Activated T-helper 1 cell treated with anti-CD3 and anti-CD28 coated beads, Interleukin-2, amount 50 U/mL, for 16 hours (primary cell): Measurements from ENCODE around the gene ANKRD63.

Experiments used
- DNase-seq, 2 donors: peaks; one replicate each; pipeline ENCODE4 v3.0.0-alpha.2; 2020; ENCODE audit warnings: low read depth in 1 of 2, low spot score in 1 of 2

ANKRD63 gene

DNA sequence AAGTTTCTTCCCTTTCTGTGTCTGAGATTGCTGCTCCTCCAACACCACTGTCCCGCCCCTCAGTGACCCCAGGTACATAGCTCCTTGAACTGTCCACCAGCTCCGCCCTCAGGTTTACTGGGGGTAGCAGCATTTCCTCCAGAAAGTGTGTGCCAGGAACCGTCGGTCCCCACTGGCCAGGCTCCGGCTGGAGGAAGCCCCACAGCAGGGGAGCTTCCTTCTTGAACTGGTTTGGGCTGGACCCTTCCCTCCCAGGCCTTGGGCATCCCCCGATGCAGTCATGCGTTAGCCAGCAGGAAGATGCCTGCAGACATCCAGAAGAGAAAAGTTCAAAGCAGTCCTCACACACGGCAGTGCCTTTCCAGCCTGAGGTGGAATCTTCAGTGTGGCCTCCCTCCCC lies 24.3 kb downstream of the ANKRD63 start:
- no peak for DNase-seq

DNA sequence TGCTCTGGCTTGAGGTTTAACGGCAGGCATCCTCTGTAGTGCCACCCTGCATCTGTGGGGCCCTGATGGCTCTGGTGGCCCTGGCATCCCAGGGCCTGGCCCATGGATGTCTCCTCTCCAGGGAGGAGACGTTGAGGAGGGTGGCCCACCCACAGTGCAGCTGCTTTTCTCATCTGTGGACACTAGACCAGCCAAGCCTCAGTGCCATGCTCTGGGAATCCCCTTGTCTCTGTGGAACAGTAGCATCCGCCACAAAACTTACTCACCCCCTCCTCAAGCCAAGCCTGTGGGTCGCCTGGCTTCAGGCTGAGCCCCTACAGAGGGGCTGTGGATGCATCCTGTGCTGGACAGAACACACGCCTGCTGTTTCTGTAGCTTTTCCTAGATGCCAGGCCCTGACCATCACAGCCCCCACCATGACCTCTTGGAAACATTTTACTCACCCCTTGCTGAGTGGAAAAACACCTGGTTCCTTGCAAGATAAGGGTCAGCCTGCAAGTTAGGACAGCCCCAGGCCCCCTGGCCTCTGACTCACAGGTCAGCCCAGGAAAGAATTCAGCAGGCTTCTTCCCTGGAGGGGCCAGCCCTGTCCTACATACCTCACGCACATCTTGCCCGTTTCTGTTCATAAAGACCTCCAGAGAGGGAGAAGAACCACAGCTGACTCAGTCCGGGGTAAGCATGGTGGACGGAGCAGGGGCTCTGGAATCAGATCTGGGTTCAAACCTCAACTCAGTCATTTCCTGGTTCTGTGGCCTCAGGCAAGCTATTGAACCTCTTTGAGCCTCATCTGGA lies 25.0 kb downstream of the ANKRD63 start:
- DNase-seq, result no peak

DNA sequence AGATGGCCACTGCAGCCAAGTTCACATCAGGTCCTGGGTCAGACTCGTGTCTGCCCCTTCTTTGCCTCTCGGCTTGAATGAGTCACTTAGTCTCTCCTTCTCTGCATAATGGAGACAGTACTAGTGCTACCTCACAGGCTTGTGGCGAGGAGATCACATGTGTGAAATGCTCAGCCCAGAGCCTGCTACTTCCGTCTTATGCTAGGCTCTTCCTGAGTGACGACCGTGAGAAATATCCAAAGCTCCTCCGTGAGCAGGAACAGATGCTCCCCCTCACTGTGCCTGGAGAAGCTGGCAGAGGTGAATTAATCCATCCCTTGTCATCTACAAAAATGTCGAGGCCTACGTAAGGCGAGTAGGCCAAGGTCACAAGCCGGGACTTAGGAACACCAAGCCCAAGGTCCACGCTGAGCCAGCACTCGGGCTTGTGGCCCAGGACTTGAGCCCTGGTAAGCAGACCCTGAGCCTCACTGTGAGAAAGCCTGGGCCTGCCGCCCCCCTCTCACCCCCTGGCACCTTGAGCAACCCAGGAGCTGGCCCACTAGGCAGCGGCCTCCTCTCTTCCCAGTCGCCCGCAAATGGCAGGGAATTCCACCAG lies 26.1 kb downstream of the ANKRD63 start:
- DNase-seq, result no peak

DNA sequence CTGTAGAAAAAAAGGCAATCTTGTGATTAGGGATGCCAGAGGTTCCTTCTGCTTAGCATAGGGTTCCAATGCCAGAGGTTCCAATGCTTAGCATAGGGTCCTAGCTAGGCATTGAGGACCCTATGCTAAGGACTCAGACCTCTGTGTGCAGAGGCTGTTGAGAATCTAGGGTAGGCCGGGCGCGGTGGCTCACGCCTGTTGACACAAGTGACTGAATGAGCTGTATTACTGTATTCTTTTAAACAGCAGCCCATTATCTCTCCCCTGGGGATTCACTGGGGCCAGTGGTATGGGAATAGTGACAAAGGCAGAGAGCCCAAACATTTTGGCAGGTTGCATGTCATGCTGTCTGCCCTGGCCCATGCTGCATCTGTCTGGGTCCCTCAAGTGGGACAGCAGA lies 27.8 kb downstream of the ANKRD63 start:
- DNase-seq, result no peak

DNA sequence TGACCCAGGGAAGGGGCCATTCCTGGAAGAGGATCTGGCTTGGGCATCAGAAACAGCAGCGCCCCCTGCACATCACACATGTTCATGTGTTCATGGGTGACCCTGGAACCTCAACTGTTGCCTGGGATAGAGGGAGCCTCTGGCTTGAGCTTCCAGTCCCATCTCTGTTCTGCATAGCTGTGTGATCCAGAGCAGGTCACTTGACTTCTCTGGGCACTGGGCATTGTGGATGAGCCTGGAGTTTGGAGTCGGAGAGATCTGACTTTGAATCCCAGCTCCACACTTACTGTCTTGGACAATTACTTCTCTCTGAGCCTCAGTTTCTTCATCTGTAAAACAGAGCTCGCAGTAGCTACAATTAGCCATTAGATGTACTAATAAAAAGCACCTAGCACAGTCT lies 28.4 kb downstream of the ANKRD63 start:
- DNase-seq, result no peak

DNA sequence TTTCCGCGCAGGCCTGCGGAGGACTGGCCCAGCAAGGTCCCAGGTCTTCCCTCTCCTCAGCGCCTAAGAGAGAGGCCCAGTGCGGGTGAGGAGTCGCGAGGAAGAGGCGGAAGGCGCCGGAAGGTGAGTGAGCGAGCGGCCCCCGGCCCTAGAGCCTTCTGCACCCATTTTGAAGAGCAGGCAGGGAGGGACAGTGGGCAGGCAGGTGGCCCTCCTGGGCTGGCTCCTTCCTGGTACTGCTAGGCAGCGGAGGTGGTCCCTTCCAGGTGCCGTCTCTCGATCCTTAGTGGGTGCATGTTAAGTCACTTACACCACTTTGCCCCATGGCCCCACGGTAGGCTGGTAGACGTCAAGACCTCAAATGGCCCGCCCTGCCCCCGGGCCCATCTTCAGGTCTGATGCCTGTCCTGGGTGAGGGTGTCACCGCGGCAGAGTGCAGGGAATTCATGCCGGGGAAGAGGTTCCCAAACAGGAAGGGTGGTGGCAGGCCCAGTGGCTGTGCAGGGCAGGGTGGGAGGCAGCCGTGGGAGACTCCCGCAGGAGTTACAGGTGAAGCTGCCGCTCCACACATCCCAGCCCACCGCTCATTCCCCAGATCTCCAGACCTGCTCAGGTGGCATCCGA lies 29.6 kb downstream of the ANKRD63 start:
- DNase-seq, result no peak

DNA sequence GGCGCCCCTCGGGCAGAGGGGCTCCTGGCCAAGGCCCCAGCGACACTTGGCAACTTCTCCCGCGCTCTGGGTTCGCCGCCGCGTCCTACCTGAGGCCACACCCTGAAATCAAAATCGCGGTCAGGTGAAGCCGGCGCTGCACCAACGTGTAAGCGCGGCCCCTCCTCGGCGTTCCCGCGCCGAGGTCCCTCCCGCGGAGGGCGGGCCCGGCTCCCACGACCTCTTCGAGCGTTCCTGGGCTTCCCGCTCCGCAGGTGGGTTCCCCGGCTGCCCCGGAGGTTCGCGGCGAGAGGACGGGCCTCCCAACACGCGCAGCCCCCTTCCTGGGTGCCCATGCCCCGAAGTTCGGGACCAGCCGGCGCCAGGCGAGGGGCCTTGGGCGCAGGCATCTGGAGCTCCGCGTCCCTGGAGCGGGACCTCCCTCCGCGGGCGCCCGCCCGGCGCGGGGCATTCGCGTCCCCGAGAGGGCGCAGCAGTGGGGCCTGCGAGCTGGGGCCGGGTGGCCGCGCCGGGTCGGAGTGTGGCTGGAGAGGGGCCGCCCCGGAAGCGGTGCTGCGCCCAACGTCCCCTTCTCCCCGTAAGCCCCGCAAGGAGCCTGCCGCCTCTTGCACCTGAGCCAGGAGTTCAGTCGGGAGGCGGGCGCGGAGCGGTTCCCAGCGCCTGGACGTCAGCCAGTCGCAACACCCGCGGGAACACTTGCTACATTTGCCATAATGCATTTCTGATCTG lies 30.3 kb downstream of the ANKRD63 start:
- no peak for DNase-seq

DNA sequence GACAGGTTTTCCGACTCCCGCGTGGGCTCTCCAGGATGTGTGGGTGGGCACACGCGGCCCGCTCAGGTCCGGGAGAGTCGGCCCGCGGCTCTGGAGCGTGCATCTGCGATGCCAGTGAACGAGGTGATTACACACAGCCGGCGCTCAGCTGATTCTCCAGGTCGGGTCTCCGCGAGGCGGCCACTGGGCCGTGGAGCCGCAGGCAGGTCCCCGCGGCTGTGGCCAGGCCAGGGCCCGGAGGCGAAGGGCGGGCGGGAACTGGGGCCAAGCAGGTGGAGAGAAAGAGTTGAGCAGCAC lies 30.8 kb downstream of the ANKRD63 start:
- no peak for DNase-seq

DNA sequence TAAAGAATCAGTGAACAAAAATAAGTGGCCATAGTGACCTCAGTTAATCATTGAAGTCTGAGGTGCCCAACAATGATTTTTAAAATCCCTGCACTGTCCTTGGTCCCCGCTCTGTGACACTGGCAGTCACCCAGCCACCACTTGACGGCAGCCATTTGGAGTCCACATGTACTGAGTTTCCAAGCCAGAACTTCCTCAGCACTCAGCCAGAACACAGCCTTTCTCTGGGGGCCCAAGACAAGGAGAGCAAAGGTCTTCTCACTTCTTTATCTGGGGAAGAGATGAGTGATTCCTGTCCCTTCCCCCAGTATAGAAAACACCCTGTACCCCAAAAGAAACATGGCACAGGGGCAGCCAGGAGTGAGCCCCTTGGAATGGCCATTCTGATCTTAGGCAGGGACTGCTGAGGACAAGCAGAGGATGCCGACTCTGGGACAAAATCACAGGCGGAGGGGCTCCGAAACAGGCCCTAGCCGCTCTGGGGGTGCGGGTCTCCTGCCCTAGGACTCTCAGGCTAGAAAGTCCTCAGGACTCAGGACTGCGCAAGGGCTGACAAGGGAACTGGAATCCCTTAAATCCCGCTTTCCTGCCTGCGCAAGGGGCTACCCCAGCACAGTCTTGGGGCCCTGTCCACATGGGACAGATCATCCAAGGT lies 31.3 kb downstream of the ANKRD63 start:
- no peak for DNase-seq

DNA sequence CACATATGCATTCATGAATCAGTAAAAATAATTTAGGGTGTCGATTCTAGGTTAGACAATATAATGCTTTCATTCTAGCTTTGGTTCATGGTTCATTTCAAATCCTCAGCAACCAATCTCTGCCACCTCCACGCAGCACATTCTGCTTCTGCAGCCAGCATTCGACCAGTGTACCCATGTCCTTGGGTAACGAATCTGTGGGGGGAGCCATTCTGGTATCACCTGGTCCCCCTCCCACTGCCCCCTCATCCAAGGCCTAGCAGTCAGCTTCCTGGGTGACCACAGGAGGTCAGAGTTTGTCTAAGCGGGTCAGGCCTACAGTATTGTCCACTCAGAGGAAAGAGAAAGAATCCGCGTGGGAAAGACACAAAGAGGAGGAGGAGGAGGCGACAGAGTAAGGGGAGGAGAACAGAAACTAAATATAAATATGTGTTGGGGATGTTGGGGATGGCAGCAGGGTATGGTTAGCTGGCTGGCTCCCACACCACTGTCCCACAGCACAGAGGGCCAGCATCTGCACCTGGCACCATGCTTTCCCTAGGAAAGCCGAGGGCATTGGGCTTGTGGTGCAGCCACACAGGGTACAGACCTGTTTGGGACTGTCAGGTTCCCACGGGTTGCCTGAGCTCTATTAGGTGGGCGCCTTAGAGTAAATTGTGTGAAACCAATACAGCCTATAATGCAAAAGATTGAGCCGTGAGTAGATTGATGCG lies 31.9 kb downstream of the ANKRD63 start:
- DNase-seq, result no peak

DNA sequence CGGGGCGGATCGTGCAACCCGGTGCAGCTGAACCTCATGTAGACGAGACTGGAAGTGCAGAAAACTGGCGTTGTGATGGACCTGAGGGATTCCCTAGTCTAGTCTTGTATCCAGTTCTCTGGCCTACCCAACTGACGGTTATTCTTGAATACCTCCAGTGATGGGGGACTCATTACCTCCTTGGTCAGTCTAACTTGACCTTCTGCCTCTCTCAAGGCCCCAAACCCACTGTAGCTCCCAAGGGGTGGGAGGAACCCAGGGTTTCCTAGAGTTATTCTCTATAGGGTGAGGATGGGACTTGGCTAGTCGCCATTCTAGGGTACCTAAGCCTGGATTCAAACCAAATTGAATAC lies 32.6 kb downstream of the ANKRD63 start:
- DNase-seq, result no peak

DNA sequence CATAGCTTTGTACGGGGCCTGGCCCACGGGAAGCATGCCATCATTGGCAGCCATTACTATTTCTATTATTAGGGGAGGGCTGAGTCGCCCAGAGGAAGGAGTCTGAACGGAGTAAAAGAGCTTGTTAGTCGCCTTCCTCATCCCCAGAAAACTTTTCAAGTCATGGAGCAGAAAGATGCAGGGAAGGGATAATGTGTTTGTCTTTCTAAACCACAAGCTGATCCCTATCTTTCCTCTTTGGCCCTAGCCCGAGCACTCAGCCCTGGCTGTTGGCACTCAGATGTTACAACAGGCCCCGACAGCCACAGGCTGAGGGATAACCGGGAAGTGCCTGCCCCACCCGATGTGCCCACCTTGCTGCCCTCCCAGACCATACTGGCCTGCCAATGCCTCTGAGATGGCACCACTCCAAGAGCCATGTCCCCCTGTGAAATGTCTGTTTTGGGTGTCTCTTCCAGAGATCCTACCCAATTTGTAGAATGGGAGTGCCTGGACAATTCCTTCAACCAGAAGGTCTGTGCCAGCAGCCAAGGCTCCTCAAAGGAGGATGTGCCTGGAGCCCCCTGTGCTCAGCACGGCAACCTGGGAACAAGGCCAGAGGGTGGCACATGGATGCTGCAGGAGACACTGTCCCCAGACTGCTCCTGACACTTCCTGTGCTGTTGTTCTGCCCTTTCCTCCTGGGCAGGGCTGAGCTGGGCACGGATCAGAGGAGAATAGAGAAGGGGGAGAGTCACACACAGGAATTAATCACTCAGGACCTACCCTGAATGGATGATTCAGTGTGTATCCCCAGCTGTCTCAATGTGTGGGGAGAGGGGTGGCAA lies 33.2 kb downstream of the ANKRD63 start:
- no peak for DNase-seq

DNA sequence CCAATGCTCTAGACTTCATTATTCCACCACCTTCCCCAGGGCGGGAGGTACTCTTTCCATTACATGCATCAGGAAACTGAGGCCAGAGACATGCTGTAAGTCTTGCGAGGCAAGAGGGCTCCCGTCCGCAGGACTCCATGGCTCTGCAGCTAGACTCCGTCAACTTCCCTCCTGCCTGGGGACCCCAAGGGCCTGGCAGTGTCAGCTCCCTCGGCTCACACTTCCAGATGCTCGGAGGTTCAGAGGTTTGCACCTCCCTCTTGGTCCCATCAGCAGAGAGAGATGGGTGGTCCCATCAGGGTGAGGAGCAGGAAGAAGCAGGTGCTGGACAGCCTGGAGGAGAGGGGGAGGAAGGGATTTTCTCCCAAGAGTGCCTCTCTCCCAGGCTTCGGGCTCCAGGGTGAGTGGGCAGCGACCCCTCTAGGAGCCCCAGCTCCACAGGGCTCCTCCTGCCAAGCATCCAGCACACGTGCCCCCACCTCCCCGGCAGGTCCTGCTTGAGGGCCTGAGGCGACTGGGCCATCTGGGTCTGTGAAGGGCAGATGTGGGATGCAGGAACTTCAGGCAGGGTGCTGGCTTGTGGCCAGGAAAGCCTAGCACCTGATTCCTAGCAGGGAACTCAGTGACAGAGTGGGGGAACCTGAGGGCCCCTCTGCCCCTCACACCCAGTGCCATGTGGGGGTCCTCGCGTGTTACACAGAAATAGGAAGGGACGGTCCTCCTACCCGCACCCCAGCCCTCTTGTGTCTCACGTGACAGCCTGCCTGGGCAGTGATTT lies 34.7 kb downstream of the ANKRD63 start:
- DNase-seq, result no peak

DNA sequence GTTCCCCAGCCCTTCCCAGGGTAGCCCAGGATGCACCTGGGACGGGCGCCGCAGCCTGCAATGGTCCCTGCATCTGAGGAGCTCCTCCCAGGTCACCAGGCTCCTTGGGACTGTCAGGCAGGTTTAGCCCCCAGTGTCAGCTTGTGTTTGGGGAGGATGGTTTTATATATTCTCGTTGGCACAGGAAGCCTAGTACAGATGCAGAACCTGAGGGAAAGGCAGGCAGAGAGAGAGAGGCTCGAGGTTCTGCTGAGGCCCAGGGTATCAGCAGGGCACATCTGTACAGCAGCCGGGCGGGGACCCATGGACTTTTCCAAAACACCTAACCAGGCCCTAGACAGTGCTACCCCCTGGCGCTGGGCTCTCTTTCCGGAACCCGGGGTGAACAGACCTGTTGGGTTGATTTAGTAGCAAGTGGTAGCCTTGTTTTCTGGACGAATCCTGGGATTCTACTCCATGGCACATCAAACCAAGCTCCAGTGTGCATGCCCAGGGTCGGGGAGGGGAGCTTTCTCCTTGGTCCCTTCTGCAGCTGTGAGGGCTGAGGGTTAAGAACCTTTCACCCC lies 35.4 kb downstream of the ANKRD63 start:
- DNase-seq, result no peak

DNA sequence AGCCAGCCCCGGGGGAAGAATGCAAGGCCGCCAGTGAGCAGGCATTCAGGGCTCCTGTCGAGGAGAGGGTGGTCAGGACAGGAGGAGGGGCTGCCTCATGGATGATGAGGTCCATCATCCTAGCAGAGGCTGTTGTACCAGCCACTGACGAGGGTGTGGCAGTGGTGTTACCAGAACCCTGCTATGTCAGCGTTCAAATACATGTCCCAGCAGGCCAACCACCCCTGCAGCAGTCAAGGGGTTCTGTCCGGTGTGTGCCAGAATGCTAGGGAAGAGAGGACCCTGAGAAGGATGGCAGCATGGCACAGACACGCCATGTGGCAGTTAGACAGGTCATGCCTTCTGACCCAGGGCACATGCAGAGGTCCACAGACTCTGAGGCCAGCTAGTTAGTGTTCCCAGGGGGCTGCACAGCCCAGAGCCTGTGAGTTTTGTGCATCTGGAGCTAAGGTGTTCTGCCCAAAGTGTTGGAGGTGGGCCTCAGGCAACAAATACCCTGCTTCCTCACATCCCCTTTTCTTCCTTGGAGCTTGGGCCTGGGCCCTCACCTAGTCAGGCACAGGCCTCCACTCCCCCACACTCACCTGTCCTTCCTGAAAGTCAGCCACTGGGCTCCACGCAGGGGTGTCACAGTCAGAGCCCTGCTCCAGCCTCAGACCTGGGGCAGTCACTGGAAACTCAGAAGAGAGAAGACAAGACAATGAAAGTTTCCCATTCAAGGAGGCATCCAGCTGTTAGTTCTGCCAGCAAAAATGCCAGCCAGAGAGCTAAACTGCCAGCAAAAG lies 36.2 kb downstream of the ANKRD63 start:
- DNase-seq, result no peak

DNA sequence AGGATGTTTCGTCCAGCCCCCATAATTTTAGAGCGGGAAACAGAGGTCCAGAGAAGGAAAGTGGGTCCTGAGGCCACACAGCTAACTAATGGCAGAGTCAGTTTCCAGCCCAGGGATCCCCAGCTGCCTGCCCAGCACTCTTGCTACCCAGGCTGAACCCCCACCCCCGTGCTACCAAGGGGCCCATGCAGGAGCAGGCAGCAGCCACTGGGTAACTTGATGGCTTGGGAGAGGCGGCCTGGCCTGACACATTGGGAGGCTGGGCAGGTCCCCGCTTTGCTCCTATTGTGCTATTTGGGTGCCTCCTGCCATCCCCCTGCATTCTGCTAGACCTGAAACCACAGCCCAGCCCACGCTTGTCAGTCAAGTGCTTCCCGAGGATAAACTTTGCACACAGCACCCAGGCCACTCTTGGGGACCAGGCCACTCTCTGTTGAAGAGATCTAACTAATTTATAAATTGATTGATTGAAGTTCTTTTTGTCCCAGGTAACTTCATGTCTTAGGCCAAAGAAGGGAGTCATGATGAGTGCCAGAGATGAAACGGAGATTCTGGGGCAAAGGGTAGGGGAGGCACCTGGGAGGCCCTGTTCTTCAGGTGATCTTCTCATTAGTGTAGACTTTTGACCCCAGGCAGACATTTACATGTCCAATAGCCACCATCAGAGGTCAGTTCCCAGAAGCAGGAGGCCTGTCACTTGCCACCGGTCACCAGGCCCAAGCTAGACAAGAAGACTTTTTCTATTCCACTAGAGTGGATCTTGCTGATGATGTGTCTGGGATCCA lies 37.0 kb downstream of the ANKRD63 start:
- no peak for DNase-seq

DNA sequence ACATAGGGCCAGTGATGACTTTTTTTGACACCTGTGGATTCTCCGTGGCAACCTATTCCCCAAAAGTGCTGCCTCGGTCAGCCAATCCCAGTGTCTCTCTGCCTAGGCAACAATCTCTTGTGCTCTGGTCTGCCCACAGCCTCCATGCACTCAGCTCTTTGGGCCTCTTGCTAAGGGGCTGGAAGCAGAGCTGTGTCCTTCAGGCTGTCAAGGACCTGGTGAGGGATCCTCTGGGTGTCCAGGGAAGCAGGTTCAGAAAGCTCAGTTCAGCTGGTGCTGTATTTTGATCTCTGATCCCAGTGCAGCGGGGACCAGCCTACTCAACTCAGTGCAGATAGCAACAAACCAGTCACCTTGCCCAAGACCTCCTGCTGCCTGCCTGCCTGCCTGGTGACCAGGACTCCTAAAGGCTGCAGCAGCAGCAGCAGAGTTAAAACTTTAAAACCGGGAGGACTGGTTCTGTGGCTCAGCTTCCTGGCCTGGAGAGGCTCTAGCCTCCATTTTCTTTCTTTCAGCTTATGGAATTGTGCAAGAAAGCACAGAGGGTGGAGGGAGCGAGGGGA lies 37.8 kb downstream of the ANKRD63 start:
- DNase-seq, result no peak
